Caco-2 (cell line): ENCODE results near the gene PRSS21. TPM values are rescaled to one million over a fixed set of nuclear protein-coding genes. Genes with fewer than 3 reads are reported as not detected.

ENCODE experiments used
- BruUV-seq: library from RNA; stranded (reverse); fragments of 400-500 nt; replicated peaks from 2 replicates; lab custom pipeline; 2021; lab: Mats Ljungman, UMichigan
- CTCF ChIA-PET: fragments of 300-600 bp; sonication (Branson Sonifier 250); formaldehyde crosslinking; loops from one replicate; lab custom pipeline; 2022; ENCODE audit warnings: antibody characterized with exemption; lab: Charles Lee
- POLR2A ChIA-PET: fragments of 300-600 bp; sonication (Branson Sonifier 250); formaldehyde crosslinking; loops from one replicate; lab custom pipeline; 2022; ENCODE audit warnings: antibody characterized with exemption; lab: Charles Lee
- DNase-seq, 2 experiments: peaks; one replicate each; pipeline versions ENCODE4 v3.0.0 to v3.0.0-alpha.2; 2020 to 2022
- H3K27me3 ChIP-seq: replicated peaks from 2 replicates; pipeline ENCODE4 v1.6.0; 2011; ENCODE audit warnings: low read length; ENCODE audit not compliant: control insufficient read depth, insufficient read depth
- H3K36me3 ChIP-seq: 2 replicates; pipeline ENCODE4 v1.5.1; 2011; ENCODE audit warnings: low read length; ENCODE audit not compliant: control insufficient read depth, insufficient read depth
- H3K4me1 ChIP-seq: fragments of 250-450 bp; sonication (Bioruptor Pico); 2 replicates; pipeline ENCODE4 v1.5.1; 2020; ENCODE audit warnings: mild to moderate bottlenecking
- H3K4me3 ChIP-seq: 2 replicates; pipeline ENCODE4 v1.5.1; 2011; ENCODE audit warnings: low read depth, mild to moderate bottlenecking, control low read depth, low read length
- H3K9me3 ChIP-seq: fragments of 250-450 bp; sonication (Bioruptor Pico); 2 replicates; pipeline ENCODE4 v1.5.1; 2020; ENCODE audit warnings: mild to moderate bottlenecking, moderate library complexity
- H3K27ac Mint-ChIP-seq: one replicate; pipeline ENCODE4 v1.8.0; 2022; ENCODE audit warnings: mixed read lengths; ENCODE audit not compliant: unreplicated experiment
- H3K27me3 Mint-ChIP-seq: one replicate; pipeline ENCODE4 v1.8.0; 2022; ENCODE audit warnings: mixed read lengths; ENCODE audit not compliant: insufficient read depth, unreplicated experiment
- H3K36me3 Mint-ChIP-seq: one replicate; pipeline ENCODE4 v1.8.0; 2022; ENCODE audit warnings: mild to moderate bottlenecking, mixed read lengths; ENCODE audit not compliant: insufficient read depth, unreplicated experiment
- H3K4me1 Mint-ChIP-seq: one replicate; pipeline ENCODE4 v1.8.0; 2022; ENCODE audit warnings: low read depth, mixed read lengths; ENCODE audit not compliant: unreplicated experiment
- H3K4me3 Mint-ChIP-seq: one replicate; pipeline ENCODE4 v1.8.0; 2022; ENCODE audit warnings: mild to moderate bottlenecking, moderate library complexity, mixed read lengths; ENCODE audit not compliant: unreplicated experiment
- H3K9me3 Mint-ChIP-seq: one replicate; pipeline ENCODE4 v1.8.0; 2022; ENCODE audit warnings: mixed read lengths; ENCODE audit not compliant: unreplicated experiment
- intact Hi-C: fragments of 100-400 bp; cut with micrococcal nuclease; formaldehyde crosslinking; loops from one replicate; pipeline ENCODE4 v1.10.0; 2022; ENCODE audit not compliant: unreplicated experiment
- total RNA-seq: library from RNA; stranded (reverse); gene quantifications from 2 replicates; pipeline ENCODE4 v1.2.3, GENCODE V29; 2022
- TF ChIP-seq, protein P1 (sequence below), 2 experiments: fragments of 200-600 bp in 1 of 2; IDR thresholded peaks; 1 replicate in 1 of 2; 2 replicates in 1 of 2; pipeline versions ENCODE4 v1.5.1 to v1.8.0; 2011 to 2022; ENCODE audit warnings: antibody characterized with exemption in 1 of 2, control low read depth in 1 of 2, inconsistent platforms in 1 of 2, low read depth in 1 of 2, low read length in 1 of 2, mild to moderate bottlenecking in 1 of 2, moderate library complexity in 1 of 2; ENCODE audit not compliant: insufficient read depth in 1 of 2, severe bottlenecking in 1 of 2, unreplicated experiment in 1 of 2

PRSS21 gene
- total RNA-seq, 1 experiment from 2014 or later, result not detected

DNA sequence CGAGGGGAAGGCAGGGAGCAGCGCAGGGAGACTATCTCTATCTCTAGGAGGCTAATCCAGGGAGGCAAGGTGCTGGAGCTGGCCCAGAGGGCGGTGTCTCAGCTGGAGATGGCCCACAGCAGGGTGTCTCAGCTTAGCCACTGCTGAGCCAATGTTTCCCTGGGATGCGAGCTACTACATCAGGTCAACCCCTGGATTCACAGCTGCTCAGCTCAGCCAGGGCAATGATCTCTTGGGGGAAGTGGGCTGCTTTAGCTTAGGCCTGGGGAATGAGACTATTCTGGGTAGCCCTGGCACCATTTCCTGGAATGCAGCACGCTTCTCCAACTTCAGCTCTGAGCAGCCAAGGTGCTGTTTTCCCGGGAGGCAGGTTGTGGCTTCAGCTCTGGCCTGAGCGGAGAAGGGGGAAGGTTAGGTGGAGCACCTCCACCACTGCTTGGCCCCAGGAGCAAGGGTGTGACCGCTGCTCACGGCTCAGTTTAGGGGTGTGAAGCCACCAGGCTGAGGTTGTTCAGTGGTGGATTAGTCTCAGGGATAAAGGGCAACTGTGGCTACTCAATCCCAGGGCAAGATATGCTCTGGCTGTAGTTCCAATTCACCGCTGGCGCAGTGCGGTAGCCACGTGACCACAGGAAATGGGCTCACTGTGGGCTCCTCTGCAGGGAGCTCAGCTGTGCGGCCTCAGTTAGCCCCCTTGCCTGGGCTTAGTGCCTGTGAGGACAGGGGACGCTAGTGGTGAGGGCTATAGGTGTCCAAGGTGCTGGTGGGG is 5.2 kb upstream of the PRSS21 start:
- no peak for DNase-seq
- Mint-ChIP-seq H3K4me3 (no peak overlapping the region), H3K27ac (no peak overlapping the region), H3K9me3 (peaks cover 27% of the 10 kb centered on the region), H3K27me3 (no peaks in the 10 kb centered on the region), H3K36me3 (peaks cover 5% of the 10 kb centered on the region), H3K4me1 (peaks cover 6% of the 10 kb centered on the region)
- POLR2A ChIA-PET, result no interaction called here
- Histone ChIP-seq H3K4me3 (no peak overlapping the region), H3K36me3 (no peaks in the 10 kb centered on the region), H3K27me3 (no peaks in the 10 kb centered on the region), H3K9me3 (no peaks in the 10 kb centered on the region), H3K4me1 (peaks cover 10% of the 10 kb centered on the region)
- intact Hi-C loops, result no loop called here
- BruUV-seq, result no TSS peak
- CTCF ChIA-PET, result interaction anchor here (0.5 to 1.2 kb wide), 2 partner anchors 14 to 70 kb away, joined by 3 to 6 read pairs; partner anchors contain the start of gene PRSS41
- TF ChIP-seq, protein P1, sequence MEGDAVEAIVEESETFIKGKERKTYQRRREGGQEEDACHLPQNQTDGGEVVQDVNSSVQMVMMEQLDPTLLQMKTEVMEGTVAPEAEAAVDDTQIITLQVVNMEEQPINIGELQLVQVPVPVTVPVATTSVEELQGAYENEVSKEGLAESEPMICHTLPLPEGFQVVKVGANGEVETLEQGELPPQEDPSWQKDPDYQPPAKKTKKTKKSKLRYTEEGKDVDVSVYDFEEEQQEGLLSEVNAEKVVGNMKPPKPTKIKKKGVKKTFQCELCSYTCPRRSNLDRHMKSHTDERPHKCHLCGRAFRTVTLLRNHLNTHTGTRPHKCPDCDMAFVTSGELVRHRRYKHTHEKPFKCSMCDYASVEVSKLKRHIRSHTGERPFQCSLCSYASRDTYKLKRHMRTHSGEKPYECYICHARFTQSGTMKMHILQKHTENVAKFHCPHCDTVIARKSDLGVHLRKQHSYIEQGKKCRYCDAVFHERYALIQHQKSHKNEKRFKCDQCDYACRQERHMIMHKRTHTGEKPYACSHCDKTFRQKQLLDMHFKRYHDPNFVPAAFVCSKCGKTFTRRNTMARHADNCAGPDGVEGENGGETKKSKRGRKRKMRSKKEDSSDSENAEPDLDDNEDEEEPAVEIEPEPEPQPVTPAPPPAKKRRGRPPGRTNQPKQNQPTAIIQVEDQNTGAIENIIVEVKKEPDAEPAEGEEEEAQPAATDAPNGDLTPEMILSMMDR (IDR thresholded peaks at IDR 0.05; ENCODE audit: insufficient read depth in 1 of 2, low read depth in 1 of 2, low read length in 1 of 2, severe bottlenecking in 1 of 2, unreplicated experiment in 1 of 2), result no peak

DNA sequence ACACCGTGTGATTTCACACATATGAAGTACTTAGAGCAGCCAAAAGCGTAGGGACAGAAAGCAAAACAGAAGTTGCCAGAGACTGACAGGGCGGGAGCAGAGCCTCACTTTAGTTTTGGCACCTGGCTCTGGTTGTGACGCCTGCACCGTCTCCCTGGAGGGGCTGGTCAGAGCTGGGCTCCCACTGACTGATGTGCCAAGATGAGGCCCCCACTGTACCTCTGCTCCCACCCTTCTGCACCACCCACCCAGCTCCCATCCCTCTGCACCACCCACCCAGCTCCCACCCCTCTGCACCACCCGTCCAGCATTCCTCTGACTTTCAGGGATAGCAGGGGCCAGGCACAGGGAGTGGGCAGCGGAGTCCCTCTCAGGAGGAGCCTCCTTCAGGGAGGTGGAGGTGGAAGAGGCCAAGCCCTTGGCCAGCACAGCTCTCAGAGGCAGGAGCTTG is 3.2 kb upstream of the PRSS21 start:
- peaks cover 9% of the 10 kb centered on the region for H3K9me3 Mint-ChIP-seq
- H3K36me3 ChIP-seq, result no peaks in the 10 kb centered on the region
- no peak overlapping the region for H3K4me3 Mint-ChIP-seq
- no peaks in the 10 kb centered on the region for H3K9me3 ChIP-seq
- CTCF ChIA-PET, result no interaction called here
- no peaks in the 10 kb centered on the region for H3K27me3 Mint-ChIP-seq
- TF ChIP-seq, protein P1 (IDR thresholded peaks at IDR 0.05; ENCODE audit: insufficient read depth in 1 of 2, low read depth in 1 of 2, low read length in 1 of 2, severe bottlenecking in 1 of 2, unreplicated experiment in 1 of 2), result no peak
- intact Hi-C loops, result no loop called here
- H3K36me3 Mint-ChIP-seq, result peaks cover 3% of the 10 kb centered on the region
- DNase-seq, result no peak
- BruUV-seq, result no TSS peak
- POLR2A ChIA-PET, result no interaction called here
- no peak overlapping the region for H3K4me3 ChIP-seq
- H3K27ac Mint-ChIP-seq, result no peak overlapping the region
- H3K4me1 Mint-ChIP-seq, result peaks cover 4% of the 10 kb centered on the region
- peaks cover 10% of the 10 kb centered on the region for H3K4me1 ChIP-seq
- H3K27me3 ChIP-seq, result no peaks in the 10 kb centered on the region

DNA sequence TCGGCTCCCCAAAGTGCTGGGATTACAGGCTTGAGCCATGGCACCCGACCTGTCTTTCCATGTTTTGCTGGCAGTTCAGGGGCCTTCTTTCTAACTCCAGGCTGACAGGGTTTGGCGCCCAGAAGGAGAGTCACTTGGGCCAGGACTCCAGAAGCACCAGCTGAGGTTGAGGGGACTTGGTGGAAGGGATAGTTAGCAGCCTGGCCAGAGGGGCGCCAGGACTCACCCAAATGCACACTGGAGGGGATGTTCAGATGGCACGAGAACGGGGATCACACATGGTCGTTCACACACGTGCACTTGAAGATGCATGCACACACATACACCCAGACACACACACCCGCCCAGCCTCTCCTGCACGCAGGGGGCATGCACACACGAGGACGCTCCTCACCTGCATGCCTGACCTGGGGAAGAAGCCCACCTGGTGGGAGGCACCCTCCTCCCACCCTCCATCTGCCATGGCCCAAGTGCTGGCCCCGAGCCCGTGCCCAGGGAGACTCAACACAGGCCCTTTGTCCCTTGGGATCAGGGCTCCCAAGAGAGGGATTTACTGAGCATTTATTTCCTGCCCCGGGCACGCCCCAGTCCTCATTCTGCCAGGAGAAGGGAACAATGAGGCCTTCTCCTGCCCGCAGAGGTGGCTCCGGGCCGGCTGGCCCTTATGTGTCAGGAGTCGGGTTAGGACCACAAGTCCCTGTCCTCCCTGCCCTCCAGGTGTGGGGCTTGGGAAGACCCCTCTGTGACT is 2.3 kb upstream of the PRSS21 start:
- TF ChIP-seq, protein P1 (IDR thresholded peaks at IDR 0.05; ENCODE audit: insufficient read depth in 1 of 2, low read depth in 1 of 2, low read length in 1 of 2, severe bottlenecking in 1 of 2, unreplicated experiment in 1 of 2), result no peak
- no peak for DNase-seq
- no TSS peak for BruUV-seq
- ChIA-PET POLR2A (no interaction called here), CTCF (no interaction called here)
- Mint-ChIP-seq H3K27ac (no peak overlapping the region), H3K4me3 (no peak overlapping the region), H3K9me3 (no peaks in the 10 kb centered on the region), H3K27me3 (no peaks in the 10 kb centered on the region), H3K36me3 (no peaks in the 10 kb centered on the region), H3K4me1 (no peaks in the 10 kb centered on the region)
- H3K4me3 ChIP-seq, result no peak overlapping the region
- no peaks in the 10 kb centered on the region for H3K27me3 ChIP-seq
- no peaks in the 10 kb centered on the region for H3K36me3 ChIP-seq
- H3K4me1 ChIP-seq, result peaks cover 10% of the 10 kb centered on the region
- intact Hi-C loops, result no loop called here
- no peaks in the 10 kb centered on the region for H3K9me3 ChIP-seq
